Stomach (tissue), 4 donors: ENCODE measurements around the gene ABL1.

Experiments
- CTCF ChIP-seq, 7 experiments: fragments of 450-650 bp in 4 of 7; fragments of 200-600 bp in 3 of 7; sonication (generic) in 3 of 7; IDR thresholded peaks; one replicate each; pipeline ENCODE4 v1.5.1; 2016 to 2019; ENCODE audit warnings: antibody characterized with exemption in 7 of 7, control low read depth in 2 of 7, mild to moderate bottlenecking in 1 of 7
- POLR2A ChIP-seq, 4 donors: fragments of 450-650 bp; IDR thresholded peaks; one replicate each; pipeline ENCODE4 v1.6.1; 2016; ENCODE audit warnings: antibody characterized with exemption in 4 of 4, control low read depth in 2 of 4, mild to moderate bottlenecking in 1 of 4, moderate library complexity in 1 of 4

GRCh38 chr9:130833031-130833990, 1.7 kb upstream of the ABL1 start:
- TF ChIP-seq CTCF (IDR thresholded peaks at IDR 0.05) (no peak), POLR2A (IDR thresholded peaks at IDR 0.05) (no peak)
